HG03039 (cell line): ENCODE results near the gene EPHA7.

Experiments
- ATAC-seq: cut with Tn5 transposase; IDR thresholded peaks from one replicate; pipeline ENCODE4 v1.9.1; 2021; ENCODE audit warnings: mild to moderate bottlenecking, moderate library complexity; ENCODE audit not compliant: unreplicated experiment

EPHA7 gene

DNA sequence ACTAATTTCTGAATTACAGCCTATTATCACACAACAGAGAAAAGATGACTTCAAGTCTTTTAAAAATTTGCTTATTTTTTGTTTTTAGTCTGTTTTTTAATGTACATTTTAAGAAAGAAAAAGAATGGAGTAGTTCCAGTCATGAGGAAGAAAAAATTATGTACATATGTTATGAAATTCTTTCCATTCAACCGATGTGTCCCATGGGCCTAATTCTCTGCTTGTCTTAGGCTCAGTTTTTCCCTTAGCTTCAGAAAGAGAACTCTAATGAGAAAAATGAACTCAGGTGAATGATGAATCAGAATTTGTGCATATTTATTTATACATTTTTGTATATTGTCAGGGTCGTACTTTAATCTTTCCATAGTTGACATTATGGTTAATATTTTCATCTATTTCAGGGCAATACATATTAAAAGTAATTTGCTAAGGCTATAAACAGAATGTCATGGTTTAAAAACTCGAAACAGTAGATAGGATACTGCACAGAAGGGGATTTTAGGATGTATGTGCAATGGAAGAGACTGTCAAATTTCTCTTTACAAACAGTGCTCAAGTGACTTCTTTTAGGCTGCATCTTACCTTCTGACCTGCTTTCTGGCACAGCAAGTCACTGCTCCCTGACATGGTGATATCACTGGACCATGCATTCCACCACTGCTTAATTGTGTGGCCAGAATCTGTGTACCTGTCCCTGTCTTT is 153.1 kb downstream of the EPHA7 start:
- ATAC-seq: no peak

DNA sequence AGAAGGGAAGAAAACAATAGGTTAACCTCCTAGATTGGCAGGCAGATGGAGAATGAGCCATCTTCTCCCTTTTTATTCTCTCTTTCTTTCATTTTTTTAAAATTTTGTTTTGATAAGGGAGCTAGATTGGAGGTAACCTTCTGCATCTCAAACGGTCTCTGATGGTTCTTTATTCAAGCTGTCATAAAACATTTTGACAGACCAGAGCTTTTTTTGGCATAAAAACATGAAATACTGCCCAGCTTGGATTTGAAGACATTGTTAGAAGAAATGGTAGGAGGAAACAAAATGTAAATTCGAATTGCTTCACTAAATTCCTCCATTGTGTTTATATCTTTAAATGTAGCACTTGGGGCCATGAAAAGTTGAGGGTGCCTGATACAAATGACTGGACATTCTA is 158.5 kb downstream of the EPHA7 start:
- no peak for ATAC-seq

- no peak for ATAC-seq
Observed at GRCh38 chr6:93259332-93259731, 160.0 kb downstream of the EPHA7 start.

DNA sequence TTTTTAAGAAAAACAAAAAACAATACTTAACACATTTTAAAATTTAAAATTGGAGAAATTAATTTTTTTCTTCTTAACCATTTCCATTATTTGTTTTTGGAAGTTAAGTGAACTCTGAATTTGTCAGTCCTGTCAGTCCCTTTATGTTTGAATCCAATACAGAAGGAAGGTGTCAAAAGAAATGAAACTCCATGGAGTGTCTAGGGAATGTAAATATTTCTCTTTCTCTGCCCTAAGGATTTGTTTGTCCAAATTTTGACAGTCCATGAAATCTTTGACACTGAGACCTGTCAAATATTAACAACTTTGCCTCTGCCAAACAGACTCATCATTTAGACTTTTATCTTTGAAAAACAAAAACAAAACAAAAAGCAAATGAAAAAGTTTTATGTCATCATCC is 166.4 kb downstream of the EPHA7 start:
- no peak for ATAC-seq

GRCh38 chr6:93248631-93249030 is 170.7 kb downstream of the EPHA7 start:
- no peak for ATAC-seq

- no peak for ATAC-seq
Observed at GRCh38 chr6:93243231-93243778, 176.1 kb downstream of the EPHA7 start.

DNA sequence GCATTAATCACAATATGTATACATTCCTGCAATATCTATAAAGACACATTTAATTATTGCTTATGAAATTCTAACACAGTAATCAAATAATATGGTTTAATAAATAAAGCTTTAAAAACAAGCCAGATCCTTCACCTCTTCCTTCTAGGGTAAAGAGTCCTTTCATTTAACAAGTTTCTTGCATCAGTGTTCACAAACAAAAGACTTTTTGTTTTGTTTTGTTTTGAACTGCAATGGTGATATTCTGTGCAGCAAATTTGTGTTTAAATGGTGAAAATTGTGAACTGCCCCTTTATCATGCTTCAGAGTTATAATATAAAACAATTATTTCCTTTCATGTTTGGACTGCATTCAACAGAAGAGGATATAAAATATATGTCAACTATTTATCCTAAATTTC is 177.3 kb downstream of the EPHA7 start:
- no peak for ATAC-seq

DNA sequence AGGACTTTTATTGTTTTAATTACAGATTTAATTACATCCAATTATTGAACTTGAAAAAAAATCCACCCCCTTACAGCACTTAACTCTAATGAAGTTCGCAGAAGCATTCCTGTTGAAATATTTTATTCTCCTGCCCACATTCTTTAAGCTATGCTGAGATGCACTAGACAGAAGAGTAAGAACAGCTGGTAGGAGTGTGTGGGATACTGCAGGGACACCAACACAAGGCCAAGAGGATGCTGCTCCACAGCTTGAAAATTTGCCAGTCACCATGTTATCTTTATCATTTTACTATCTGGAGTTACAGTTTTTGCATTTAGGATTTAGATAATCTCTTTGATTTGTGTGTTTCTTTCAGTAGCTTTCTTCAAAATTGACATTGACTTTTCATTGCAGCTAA is 180.7 kb downstream of the EPHA7 start:
- ATAC-seq: no peak

DNA sequence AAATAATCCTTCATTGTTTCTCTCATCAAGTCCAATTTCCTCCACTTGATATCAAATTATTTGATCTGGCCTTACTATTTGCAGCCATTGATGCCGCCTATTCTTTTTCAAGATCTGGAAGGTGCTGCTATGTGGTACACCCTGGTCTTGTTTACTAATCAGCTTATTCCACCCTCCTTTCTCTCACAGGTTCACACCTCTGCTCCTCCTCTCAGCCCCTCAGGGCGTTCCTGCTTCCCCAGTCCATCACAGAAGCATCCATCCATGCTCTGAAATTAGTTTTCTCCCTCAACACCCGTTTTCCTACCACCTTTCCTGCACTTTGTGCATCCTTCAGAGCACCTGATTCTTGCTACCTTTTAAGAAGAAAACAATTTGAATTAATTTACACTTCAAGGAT is 183.6 kb downstream of the EPHA7 start:
- no peak for ATAC-seq

DNA sequence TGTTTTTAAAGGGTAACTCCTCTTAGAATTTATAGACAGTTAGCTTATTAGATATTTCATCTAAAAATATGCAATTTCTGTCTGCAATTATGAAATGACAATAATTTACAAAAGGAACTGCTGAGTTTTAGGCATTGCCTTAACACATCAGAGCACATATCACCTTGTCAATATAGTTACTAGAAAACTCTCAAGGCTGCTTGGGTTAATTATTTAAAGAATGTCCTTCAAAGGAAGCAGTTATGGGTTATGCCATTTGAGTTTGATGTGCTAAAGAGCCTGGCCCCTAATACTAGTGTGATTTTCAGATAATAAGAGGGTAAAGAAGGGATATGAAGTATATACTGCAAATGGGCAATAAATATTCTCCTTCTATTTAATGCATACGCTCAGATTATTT is 192.5 kb downstream of the EPHA7 start:
- no peak for ATAC-seq

DNA sequence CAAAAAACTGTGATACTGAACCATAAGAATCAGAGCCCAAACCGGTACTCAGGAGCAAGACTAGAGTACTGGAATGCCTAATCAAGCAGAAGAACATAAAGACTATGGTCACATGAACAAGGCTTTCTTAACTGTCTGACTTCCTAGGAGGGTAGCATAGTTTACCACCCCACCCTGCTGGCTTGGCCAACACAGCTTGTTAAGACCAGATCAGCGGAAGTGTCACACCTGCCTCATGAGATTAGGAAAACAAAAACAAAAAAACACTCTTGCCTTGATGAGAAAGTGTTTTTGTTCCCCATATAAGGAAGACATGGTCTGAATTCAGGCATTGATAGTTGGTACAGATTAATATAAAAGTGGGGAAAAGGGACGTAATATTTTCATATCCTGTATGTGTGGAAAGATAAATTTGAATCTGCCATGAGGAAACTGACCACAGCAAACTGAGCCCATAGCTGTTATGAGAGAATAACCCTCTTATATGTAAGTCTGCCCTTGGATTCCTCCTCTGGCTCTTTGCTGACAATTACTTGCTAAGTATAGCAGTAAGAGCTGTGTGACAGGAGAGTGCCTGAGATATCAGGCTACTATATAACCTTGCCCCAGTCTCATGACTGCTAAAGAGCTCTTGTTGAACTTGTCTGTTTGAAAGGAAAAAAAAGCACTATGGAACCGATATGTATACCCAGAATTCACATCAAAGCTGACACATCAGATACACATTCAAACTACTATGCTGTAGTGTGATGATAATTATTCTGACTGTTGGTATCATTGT is 197.1 kb downstream of the EPHA7 start:
- ATAC-seq: no peak

DNA sequence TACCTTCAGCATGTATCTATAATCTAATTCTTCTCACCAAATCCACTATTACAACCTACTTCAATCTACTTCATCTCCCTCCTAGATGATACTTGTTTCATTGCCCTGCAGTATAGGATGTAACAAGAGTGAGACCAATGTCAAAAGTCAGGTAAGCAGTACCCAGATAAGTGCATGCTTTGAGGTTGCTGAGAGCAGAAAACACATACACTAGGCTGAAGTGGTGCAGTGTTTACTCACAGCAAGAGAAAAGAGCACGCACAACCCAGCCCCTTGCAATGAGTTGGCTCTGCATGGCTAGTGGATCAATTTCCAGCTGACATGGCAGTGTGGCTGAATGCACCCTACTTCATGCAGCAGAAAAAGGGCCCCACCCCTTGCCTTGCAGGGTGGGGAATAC is 199.9 kb downstream of the EPHA7 start:
- ATAC-seq: no peak

DNA sequence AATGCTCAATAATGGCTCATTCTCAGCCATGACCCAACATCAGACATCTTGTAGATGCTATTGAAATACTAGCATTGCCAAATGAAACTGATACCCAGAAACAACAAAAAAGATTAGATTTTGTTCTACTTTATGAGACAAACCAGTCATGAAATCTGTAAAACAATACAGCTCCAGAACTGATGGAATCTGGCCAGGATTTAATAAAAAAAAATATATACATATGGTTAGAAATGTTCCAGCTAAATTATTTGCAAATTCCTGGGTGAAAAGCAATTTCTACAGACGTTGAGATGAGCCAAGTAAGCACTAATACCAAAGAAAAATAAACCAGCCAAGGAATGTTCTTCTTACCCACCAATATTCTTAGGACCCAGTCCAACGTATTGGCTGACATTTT is 201.3 kb downstream of the EPHA7 start:
- ATAC-seq: no peak

DNA sequence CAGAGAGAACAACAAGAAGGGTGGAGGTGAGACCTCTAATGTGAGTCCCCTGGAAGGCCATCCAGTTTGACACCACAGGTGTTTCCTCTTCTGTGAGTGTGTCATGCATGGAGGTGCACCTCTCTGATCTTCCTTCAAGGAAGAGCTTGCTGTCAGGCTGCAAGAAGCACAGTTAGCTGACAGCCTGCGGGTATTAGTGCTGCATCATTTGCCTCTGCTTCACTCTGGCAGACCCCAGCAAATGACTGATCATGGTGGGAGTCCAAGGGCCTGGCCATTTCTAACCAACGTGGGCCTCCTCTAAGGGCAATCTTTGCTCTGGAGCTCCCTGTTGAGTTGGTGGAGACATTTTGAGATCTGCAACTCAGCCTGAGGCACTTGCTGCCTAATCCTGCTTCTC is 206.3 kb downstream of the EPHA7 start:
- ATAC-seq: no peak

DNA sequence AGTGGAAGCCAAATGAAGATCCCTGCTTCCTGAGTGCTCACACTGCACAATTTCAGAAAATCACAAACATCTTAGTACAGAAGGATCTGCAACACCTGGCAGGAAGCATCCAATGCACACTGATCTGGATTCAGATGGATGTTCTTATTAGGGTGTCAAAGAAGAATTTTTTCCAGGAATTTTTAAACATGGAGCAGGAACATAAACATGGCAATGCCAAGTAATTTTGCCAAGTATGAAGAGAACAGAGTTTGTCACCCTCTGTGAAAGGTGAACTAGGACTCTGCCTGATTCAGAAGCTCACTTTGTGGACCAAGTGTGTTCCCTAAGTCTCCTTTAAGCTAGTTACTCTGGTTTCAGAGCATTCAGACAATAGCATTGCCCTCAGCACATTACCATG is 208.5 kb downstream of the EPHA7 start:
- no peak for ATAC-seq

DNA sequence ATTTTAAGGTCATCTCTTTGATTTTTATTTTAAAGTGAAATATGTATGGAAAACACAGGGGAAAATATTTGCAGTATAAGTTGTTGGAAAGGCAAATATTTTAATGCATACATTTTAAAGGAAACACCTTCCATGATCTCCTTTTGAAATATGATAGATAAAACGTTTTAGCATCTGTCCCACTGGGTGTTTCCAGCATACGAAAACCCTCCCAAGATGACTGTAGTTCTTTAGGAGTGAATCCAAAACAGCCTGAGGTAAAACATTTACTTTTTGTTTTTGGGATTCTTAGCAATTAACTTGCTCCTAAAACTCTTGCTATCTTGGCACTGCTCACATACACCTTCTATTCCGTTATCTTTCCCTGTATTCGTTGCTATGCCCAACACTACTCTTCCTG is 210.0 kb downstream of the EPHA7 start:
- no peak for ATAC-seq

- ATAC-seq: no peak
Observed at GRCh38 chr6:93196406-93196970, 222.9 kb downstream of the EPHA7 start.

DNA sequence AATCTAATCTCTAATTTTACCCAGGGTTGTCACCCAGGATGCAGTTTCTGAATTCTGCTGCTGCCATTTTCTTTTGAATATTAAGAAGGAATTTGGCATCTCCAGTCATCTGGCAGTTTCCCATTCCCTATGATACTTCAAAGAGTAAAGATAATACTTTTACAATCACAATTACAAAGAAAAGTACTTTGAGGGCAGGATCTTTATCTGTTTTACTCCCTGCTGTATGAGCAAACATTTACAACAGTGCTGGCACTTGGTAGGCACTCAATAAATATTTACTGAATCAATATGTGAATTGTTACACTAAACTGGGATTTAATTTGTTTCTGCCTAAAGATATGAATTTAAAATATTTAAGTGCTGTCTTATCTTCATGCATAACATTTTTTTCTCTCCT is 224.9 kb downstream of the EPHA7 start:
- ATAC-seq: no peak

DNA sequence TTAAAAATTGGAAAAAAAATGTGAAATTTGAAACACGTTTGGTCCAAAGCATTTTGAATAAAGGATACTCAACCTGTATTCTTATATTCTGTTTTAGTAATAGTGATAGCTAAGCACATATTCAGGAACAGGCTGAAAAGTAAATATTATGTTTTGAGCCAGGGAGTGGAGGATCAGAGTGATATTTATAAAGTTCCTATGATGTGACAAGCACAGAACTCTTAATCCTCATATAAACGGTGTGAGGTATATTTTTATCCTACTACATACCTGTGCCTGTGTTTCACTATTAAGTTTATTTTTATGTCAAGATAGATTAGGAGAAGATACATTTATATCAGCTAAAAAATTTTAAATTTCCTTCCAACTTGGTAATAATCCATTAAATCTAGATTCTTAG is 225.5 kb downstream of the EPHA7 start:
- no peak for ATAC-seq
